Femur (tissue), 1 donor: ENCODE measurements around the gene CHST1.

ENCODE experiments used
- DNase-seq: peaks from one replicate; pipeline ENCODE4 v3.0.0-alpha.2; 2017

The CHST1 gene, protein sequence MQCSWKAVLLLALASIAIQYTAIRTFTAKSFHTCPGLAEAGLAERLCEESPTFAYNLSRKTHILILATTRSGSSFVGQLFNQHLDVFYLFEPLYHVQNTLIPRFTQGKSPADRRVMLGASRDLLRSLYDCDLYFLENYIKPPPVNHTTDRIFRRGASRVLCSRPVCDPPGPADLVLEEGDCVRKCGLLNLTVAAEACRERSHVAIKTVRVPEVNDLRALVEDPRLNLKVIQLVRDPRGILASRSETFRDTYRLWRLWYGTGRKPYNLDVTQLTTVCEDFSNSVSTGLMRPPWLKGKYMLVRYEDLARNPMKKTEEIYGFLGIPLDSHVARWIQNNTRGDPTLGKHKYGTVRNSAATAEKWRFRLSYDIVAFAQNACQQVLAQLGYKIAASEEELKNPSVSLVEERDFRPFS

DNA sequence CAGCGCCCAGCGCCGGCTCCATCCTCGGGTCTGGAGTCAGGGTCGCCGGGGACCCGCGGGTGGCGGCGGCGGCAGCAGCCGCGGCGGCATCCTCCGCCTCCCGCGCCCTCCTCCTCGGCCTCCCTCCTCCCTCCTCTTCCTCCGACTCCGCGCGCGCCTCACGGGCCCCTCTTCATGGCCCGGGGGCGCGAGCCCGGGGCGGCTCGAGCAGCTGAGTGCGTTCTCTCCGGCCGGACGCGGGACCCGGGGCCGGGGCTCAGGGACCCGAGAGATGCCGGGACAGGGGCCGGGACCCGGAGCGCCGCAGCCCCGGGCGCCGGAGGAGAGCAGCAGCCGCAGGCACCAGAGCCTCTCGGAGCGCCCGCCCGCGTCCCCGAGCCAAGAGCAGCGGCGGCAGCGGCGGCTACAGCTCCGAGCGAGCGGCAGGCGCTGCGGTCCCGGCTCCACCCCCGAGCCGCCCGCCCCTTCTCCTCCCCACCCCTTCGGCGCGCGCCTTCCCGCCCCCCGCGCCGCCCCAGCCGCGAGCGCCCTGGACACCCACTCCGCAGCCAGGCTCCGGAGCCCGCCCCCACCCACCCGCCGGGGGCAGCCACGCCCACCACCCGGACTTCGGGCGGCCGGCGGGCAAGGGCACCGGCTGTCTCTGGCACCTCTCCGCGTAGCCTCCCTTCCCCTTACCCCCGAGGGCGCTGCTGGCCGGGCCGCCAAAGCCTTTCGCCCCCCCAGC is at the start of gene CHST1:
CHST1 (minus strand) TSS at position 417 of the 727 bp plus-strand sequence. CDS start 14,699 bp downstream, outside the sequence.
- peak; percentile 69 for DNase-seq

DNA sequence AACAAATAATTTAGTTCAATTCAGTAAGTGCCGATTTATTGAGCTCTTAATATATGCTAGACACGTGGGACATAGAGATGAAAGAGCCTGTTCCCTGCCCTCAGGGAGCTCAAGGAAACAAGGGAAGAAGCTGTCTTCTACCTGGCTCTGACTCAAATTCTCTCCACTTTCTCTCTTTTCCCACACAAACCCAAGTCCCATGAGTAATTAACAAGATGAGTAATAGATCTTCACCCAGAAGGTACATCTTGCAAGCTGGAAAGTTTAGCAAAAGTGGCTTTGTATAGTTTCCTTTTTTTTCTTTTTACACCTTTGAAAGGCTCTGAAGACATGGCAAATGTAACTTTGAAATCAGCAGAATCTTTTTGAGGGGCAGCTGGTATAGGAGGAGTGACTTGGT is 48.2 kb upstream of the CHST1 start:
- DNase-seq = no peak

DNA sequence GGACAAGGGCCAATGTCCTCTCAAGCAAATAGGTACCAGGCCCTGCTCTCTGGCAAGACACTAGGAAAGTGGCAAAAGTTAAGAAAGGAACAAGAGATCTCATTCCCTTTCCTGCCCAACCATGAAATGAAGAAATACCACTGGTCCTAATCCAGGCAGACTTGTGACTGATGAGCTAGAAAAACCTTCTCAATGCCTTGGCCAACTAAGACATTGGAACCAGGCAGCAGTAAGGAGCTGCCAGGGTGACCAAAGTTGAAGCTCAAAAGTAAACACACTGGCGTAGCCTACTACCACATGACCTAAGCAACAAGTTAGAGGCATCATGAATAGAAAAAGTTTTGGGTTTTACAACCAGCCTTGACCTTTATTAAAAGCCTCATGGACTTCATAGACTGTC is 45.1 kb upstream of the CHST1 start:
- no peak for DNase-seq

DNA sequence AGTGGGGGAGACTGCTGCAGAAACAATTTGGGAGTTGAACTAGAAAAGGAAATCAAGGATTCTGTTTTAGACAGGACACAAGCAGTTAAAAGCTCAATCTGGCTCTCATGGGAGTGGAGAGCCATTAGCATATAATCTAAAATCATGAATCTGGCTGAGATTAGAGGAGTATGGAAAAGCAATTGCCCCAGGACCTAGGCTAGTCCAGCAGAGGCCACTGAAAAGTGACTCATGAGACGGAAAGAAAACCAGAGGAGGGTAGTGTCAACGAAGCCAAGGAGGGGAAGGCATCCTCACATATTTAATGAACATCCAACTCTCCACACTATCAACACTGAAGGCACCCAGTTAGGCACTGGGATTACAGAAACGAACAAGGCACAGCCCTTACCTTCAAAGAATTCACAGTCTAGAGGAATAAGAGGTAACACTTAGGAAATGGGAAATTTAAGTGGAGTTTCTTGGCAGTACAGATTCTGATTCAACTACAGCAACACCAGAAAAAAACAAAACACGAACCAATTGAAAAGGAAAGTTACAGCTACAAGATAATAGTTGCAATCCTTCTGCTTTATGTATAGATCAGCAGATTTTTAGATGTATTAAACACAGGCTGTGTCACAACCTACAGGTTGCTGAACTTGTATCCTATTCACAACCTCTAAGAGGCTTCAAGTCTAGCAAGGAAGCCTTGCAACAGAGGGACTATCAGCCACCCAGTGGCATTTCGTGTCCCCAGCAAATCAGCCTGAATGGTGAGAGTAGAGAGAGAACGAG is 43.7 kb upstream of the CHST1 start:
- DNase-seq = no peak

DNA sequence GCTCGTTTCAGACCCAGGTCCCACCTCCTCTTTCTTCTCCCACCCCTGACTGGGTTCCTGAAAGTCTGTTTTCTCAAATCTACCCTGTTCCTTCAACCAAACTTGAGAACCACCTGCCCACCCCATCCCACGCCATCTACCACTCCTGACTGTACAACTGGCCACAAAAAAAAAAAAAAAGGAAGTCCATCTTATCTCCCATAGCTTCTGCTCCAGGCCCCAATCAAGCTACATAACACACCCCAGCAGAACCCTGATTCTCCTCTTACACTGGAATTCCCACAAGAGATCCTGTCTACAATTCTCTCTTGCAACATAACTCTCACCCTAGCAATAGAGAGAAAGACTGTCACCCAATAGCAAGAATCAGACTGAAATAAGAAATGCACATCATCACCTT is 39.2 kb upstream of the CHST1 start:
- no peak for DNase-seq

DNA sequence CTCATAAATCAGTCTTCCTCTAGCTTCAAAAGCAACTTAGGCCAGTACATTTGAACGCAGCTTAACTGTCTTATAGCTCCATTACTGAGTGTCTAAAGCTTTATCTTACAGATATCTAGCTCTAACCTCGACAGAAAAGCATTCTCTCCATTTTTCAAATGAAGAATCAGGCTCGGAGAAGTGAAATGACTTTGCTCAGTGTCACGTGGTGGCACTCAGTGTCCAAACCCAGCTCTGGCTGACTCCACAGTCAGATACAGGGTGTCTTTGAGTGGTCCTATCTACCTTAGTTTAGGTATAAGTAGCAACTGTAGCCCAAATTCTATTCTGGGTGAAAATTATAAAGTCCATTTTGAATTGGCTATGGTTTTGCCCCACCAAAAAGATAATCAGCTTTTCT is 38.7 kb upstream of the CHST1 start:
- DNase-seq = no peak

DNA sequence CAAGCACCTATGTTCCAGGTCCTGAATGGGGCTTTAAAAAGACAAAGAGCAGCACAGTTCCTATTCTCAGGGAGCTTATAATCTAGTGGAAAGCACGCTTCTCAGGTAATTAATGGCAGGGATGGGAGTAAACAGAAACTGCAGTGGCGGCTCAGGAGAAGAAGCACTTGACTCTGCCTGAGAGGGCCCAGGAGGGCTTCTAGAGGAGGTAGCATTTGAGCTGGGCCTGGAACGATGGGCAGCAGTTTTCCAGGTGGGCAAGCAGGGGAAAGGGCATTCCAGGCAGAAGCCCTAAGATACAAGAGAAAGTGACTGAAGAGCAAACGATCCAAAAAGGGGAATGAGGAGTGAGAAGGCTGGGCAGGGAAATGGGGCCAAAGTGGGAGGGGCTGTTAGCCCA is 37.1 kb upstream of the CHST1 start:
- DNase-seq = no peak

DNA sequence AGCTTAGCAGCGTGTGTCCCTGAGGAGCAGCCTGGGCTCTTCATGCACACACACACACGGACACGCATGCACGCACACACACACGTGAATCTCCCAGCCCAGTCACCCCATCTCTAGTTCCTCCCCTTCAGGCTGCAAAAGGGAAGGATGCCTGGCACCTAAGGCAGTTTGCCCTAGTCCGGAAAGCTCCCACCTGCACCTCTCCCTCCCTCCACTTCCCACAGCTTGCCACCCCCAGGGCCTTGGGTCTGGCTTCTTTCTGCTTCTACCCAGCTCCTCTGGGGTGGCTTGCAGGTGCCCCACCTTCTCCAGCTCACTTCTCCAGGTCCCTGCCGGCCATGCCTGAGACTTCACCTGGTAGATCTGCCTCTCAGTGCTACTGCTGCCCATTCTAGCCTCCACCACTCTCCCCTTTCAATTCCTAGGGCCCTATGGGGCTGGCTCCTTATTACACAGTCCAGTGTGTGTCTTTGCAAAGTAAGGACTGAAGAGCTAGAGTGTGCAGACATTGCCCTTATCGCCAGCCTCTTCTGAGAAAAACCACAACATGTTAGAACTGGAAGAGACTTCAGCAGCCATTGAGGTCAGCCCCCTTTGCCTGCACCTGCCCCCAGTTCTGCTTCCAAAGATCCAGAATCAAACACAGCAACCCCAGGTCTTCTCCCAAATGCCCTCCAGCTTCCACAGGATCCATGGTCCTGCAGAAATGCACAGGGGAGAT is 33.5 kb upstream of the CHST1 start:
- DNase-seq = no peak

DNA sequence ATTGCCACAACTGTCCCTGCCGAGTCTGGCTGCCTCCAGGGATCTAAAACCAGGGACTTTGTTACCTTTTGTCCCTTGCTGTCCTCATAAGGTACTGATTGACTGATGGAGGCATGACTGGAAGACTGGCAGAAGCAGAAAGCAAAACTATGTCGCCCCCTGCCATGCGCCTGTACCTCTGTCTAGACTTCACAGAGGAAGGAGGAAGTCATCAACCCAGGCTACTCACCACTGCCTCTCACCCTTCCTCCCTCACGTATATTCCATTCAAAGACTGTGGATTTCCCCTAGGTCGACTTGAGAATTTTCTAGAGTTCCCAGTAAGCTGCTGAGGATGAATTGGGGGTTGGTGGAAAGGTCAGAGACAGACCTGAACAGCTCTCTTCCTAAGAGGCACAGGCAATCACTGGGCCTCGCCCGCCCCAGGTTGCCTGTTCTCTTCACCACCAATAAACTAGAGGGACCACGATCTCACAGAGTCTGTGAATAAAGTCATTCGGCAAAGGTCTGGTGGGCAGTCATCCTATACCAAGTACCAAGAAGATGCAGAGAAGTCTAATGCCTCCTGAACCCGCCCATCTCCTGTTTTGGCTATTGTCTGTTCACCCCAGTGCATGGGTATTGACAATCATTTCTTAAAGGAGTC is 27.5 kb upstream of the CHST1 start:
- no peak for DNase-seq

DNA sequence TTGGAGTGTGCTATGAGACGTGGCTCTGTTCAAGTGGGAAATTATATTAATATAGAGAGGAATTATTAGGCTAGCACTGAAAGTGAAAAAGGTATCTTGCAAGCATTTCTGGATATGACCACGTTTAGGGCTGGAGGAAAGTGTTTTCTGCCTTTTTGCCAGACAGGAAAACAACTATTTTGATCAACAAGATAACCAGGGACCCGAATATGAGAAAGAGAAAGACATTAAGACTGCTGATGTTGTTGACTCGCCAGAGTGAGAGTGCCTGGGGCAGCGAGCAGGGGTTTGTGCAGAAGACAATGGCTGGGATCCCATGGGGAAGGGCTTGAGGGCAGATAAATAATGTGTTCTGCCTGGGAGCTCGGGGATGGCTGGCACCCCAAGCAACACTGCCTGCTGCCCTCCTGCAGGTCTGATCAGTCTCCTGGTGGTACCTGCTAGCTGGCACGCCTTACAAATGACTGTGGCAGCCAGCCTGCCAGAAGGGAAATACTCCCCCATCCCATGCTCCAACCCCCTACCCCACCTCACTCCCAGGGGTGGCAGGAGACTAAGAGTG is 23.1 kb upstream of the CHST1 start:
- DNase-seq = no peak

DNA sequence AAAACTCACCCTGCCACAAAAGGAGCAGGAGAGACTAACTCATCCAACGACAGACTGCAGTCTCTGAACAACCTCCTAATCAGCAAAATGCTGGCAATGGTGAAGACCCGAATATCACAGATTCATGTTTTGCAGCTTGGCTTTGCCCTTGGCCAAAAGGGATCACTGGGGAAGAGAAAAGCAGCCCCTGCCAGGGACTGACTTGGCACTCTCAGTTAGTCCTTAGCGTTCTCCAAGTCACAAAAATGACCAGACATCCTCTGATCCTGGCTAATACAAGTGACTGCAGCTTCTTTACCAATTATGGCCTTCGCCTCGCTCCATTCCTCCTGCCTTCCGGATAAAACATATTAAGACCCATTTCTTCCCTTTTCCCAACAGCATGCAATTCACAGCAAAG is 22.4 kb upstream of the CHST1 start:
- DNase-seq = no peak

DNA sequence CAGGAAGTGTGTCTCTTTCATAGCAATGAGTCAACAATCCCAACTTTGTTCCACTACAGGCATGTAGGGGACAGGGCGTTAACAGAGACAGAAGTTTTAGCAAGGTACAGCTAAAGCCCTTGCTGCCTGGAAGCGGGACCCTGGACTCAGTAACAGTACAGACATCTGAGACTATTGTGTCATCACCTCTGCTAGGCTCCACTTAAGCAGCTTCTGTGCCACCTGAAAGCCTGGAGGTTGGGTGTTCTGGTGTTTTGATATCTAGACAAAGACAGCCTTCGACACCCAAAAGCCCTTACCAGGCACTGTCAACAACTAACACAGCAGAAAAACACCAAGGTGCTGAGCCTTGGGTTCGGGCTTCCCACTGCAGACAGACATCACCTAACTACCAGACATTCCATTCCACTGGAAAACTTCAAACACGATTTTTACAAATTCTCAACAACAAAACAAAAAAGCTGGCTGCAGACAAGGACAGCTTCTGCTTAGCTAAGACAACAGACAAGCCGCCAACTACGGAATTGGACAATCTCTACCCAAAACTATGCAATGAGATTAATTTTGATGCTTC is 20.6 kb upstream of the CHST1 start:
- DNase-seq = no peak

DNA sequence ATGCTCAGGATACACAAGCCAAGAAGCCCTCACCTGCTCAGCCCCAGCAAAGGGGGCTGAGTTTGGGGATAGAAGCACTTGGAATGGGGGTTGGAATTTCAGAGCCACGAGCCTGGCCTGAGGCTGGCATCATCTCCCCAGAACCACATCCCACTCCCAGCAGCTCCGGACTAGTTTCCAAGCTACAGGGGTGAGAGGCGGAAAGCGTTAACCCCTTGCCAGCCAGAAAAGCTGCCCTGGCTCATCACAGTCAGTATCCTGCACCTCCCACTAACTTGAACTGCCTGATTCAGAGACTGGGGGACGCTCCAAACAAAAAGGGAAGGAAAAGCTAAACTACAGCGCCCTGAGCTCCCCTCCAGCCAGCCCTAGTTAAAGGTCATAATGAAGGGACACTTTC is 19.0 kb upstream of the CHST1 start:
- no peak for DNase-seq

DNA sequence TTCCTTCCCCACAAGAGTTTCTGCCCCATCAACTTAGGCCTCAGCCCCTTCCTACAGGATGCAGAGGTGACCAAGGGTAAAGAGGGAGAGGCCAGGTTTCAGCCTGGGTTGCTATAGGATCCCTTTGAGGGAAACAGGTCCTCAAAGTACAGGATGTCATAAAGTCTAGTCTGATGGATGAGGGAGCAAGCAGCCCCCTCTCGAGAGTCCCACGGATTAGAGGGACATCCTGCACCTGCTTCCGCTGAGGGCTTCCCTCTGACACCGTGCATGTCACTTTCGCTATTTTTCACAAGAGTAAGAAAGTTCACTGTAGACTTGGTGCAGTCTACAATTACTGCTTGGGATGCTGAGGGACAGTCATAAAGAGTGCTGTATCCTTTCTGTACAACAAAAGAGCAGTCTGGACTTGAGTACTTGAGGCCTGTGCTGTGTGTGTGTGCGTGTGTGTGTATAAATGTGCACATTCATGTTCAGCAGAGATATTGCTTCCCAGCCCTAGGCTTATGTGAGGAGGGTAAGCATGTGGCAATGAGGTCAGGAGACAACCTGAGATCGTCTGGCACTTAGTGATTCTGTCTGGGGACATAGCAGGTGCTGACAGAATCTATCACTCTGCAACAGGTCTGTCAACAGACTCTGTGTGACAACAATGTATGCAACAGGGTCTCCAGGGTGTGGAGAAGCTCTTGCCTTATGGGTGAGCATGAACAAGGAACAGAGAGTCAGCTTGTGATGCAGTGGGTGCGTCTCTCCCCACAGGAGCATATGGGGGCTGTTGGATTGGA is 18.0 kb upstream of the CHST1 start:
- no peak for DNase-seq

DNA sequence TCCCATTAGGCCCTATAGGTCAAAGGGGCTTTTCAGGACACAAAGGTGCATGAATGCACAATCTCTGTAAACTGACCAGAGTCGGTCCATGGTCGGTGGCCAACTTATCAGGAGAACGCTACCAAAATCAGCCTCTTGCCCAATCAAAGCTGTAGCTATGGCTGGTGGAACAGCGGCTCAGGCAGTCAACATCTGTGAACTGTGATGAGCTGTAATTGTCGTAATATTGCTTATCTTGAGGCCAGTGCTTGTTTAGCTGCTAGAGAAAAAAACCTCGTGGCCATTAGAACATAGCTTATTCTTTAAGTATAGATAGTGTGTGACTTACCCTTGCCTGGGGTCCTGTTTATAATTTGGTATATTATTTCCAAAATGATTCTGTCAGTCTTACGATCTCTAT is 14.4 kb upstream of the CHST1 start:
- DNase-seq = no peak

DNA sequence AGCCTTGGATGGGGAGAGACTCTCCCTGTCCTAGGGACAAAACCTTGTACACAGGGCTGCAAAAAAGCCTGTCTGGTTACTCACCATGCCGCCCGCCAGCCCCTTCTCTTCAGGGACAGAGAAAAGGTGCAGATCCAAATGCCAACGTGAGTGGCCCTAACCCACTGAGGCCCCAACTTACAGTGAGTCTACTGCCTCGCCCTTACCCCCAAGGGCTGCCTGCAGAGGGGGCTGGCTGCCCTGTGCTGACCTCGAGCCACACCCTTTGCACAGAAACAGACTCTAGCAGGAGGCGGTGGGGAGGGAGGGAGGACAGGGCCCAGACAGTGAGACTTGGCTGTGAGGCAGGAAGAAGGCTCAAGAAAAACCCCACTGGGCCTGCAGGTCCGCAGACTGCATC is 13.6 kb upstream of the CHST1 start:
- DNase-seq = no peak

DNA sequence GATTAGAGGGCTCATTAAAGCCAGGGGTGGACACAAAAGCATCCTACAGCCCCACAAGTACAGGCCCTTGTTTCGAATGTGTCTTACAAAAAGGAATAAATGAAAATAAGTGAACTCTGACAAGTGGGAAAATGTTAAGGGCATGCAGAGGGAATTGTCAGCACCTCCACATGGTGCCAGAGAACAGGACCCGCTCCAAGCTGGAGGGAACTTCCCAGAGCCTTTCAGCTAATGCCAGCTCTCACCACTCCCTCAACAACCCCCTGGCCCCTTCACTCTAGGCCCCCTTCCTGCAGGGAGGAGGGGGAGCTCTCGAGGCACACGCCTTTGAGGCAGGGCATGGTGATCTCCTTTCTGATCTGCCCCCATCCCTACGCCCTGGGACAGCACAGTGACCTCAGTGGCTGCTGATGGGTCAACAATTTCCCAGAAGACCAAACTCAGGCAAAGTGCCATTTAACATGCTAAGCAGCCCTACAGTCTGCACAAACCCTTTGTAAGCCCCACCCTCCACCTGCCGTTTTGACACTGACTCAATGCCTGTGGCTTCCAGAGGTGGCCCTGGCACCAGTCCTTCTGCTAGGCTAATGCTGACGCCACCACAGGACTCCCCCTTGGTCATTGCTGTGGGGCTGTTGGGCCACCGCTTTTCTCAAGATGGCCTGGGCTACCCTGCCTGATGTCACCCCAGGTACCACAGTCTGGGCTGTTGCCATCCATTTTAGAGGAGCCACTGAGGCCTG is 12.5 kb upstream of the CHST1 start:
- no peak for DNase-seq

DNA sequence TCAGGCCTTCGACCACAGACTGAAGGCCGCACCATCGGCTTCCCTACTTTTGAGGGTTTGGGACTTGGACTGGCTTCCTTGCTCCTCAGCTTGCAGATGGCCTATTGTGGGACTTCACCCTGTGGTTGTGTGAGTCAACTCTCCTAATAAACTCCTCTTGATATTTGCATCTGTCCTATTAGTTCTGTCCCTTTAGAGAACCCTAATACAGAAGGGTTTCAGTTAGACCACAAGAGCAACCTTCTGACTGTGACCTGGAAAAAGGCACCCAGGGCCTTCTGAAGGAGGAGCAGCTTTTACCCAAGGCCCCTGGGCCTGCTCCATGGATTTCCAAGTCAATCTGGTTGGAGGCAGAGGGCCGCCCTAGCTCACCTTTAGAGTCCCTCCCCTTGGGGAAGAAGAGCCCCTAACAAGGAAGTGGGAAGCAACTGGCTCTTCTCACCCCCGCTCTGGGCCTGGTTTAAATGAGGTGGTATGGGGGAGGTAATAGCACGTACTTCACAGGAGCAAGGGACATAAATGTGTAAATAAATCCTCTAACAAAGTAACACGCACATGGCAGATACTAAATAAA is 11.2 kb upstream of the CHST1 start:
- no peak for DNase-seq

DNA sequence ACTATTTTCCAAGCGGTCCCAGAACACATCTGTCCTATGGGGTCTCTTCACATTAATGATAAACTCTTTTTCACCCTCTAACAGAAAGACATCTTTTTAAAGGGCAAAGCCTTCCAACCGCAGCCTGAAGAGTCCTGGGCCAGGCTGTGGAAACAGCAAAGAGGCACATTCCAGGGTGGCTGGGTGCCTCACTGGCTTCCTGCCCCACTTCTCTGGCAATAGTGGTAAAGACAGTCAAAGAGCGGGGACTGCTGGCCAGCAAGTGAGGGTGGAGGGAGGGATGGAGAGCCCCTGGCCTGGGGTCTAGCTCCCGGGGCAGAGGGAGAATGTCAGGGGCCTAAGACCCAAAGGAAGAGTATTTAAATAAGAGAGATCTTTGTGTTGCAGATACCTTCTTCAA is 10.2 kb upstream of the CHST1 start:
- no peak for DNase-seq
